IMR-90 (cell line): ENCODE measurements around the gene KDM1A. TPM values are rescaled to one million over a fixed set of nuclear protein-coding genes. Genes with fewer than 3 reads are reported as not detected.

Experiments
- ATAC-seq: fragments of 200-7000 bp; cut with Tn5 transposase; 2 replicates; pipeline ENCODE4 v1.9.1; 2020; ENCODE audit warnings: low read depth, mild to moderate bottlenecking, moderate library complexity
- BruUV-seq: library from RNA; stranded (reverse); fragments of 400-500 nt; replicated peaks from 2 replicates; lab custom pipeline; 2021; lab: Mats Ljungman, UMichigan
- CTCF ChIA-PET: fragments of 300-600 bp; formaldehyde crosslinking; extraction: SDS; loops from one replicate; lab custom pipeline; 2021; ENCODE audit warnings: antibody characterized with exemption; lab: Yijun Ruan, JAX
- POLR2A ChIA-PET: fragments of 300-600 bp; sonication (Branson Sonifier 250); formaldehyde crosslinking; loops from one replicate; lab custom pipeline; 2022; ENCODE audit warnings: antibody characterized with exemption; ENCODE audit not compliant: unreplicated experiment; lab: Charles Lee
- DNase-seq: peaks from one replicate; pipeline ENCODE4 v3.0.0; 2013
- H2AFZ ChIP-seq: replicated peaks from 2 replicates; pipeline ENCODE3; 2013; ENCODE audit warnings: low read length, mild to moderate bottlenecking; ENCODE audit not compliant: poor library complexity
- H2AK5ac ChIP-seq: 2 replicates; pipeline ENCODE4 v1.6.1; 2013; ENCODE audit warnings: low read depth, low read length, inconsistent platforms
- H2AK9ac ChIP-seq: replicated peaks from 2 replicates; pipeline ENCODE3; 2013; ENCODE audit warnings: mild to moderate bottlenecking, low read depth, low read length, moderate library complexity; ENCODE audit not compliant: poor library complexity
- H2BK120ac ChIP-seq: 2 replicates; pipeline ENCODE4 v1.6.1; 2013; ENCODE audit warnings: low read depth, low read length, inconsistent platforms
- H2BK15ac ChIP-seq: 3 replicates; pipeline ENCODE4 v1.6.1; 2013; ENCODE audit warnings: low read depth, low read length, inconsistent platforms
- H2BK20ac ChIP-seq: 2 replicates; pipeline ENCODE4 v1.6.1; 2013; ENCODE audit warnings: low read depth, mild to moderate bottlenecking, inconsistent platforms, low read length, moderate library complexity
- H2BK5ac ChIP-seq: 2 replicates; pipeline ENCODE4 v1.6.1; 2013; ENCODE audit warnings: mild to moderate bottlenecking, low read depth, low read length, inconsistent platforms; ENCODE audit not compliant: poor library complexity, severe bottlenecking
- H3K14ac ChIP-seq: replicated peaks from 2 replicates; pipeline ENCODE4 v1.6.1; 2013; ENCODE audit warnings: low read depth, low read length, inconsistent platforms
- H3K18ac ChIP-seq: 2 replicates; pipeline ENCODE4 v1.6.1; 2013; ENCODE audit warnings: low read depth, low read length, control low read depth
- H3K23ac ChIP-seq: 2 replicates; pipeline ENCODE4 v1.6.1; 2013; ENCODE audit warnings: low read depth, low read length, inconsistent platforms
- H3K27ac ChIP-seq: 2 replicates; pipeline ENCODE4 v1.5.1; 2013; ENCODE audit warnings: mild to moderate bottlenecking, control low read depth, low read length; ENCODE audit not compliant: insufficient read depth
- H3K27me3 ChIP-seq: 2 replicates; pipeline ENCODE4 v1.6.1; 2013; ENCODE audit warnings: low read length; ENCODE audit not compliant: control insufficient read depth, insufficient read depth
- H3K36me3 ChIP-seq: 2 replicates; pipeline ENCODE4 v1.6.1; 2013; ENCODE audit warnings: low read length, mixed read lengths; ENCODE audit not compliant: control insufficient read depth, insufficient read depth
- H3K4ac ChIP-seq: 2 replicates; pipeline ENCODE4 v1.6.1; 2013; ENCODE audit warnings: low read depth, low read length, inconsistent platforms
- H3K4me1 ChIP-seq: 2 replicates; pipeline ENCODE4 v1.6.1; 2013; ENCODE audit warnings: low read length, mixed read lengths; ENCODE audit not compliant: control insufficient read depth, insufficient read depth
- H3K4me2 ChIP-seq: 2 replicates; pipeline ENCODE4 v1.6.1; 2013; ENCODE audit warnings: low read depth, mild to moderate bottlenecking, control low read depth, low read length, moderate library complexity
- H3K4me3 ChIP-seq: 2 replicates; pipeline ENCODE4 v1.5.1; 2013; ENCODE audit warnings: low read depth, mild to moderate bottlenecking, control low read depth, low read length, moderate library complexity; ENCODE audit not compliant: insufficient read depth
- H3K56ac ChIP-seq: 2 replicates; pipeline ENCODE4 v1.6.1; 2013; ENCODE audit warnings: low read length, inconsistent platforms; ENCODE audit not compliant: insufficient read depth; ENCODE audit errors: extremely low read depth
- H3K79me1 ChIP-seq, 2 experiments: 2 replicates each; pipeline ENCODE4 v1.6.1; 2013; ENCODE audit warnings: low read length in 2 of 2, inconsistent platforms in 1 of 2, low read depth in 1 of 2
- H3K9ac ChIP-seq: 2 replicates; pipeline ENCODE4 v1.6.1; 2013; ENCODE audit warnings: low read depth, low read length, control low read depth
- H3K9me1 ChIP-seq: 2 replicates; pipeline ENCODE4 v1.6.1; 2013; ENCODE audit warnings: low read length, inconsistent platforms; ENCODE audit not compliant: insufficient read depth
- H3K9me3 ChIP-seq: 2 replicates; pipeline ENCODE4 v1.6.1; 2013; ENCODE audit warnings: low read length; ENCODE audit not compliant: control insufficient read depth, insufficient read depth
- H4K20me1 ChIP-seq: 2 replicates; pipeline ENCODE4 v1.6.1; 2013; ENCODE audit warnings: low read length, inconsistent platforms; ENCODE audit not compliant: insufficient read depth
- H4K5ac ChIP-seq: 2 replicates; pipeline ENCODE4 v1.6.1; 2013; ENCODE audit warnings: mild to moderate bottlenecking, low read depth, low read length, control low read depth
- H4K8ac ChIP-seq, 2 experiments: 2 replicates each; pipeline ENCODE4 v1.6.1; 2013; ENCODE audit warnings: low read depth in 2 of 2, low read length in 2 of 2, control low read depth in 1 of 2, inconsistent platforms in 1 of 2
- H4K91ac ChIP-seq: 2 replicates; pipeline ENCODE4 v1.6.1; 2013; ENCODE audit warnings: low read depth, low read length, inconsistent platforms; ENCODE audit not compliant: insufficient read depth
- BHLHE40 ChIP-seq: fragments of 150-350 bp; IDR thresholded peaks from 2 replicates; pipeline ENCODE4 v1.6.1; 2016; ENCODE audit warnings: mild to moderate bottlenecking, low read depth, low read length
- CHD1 ChIP-seq: IDR thresholded peaks from 2 replicates; pipeline ENCODE4 v1.6.1; 2012; ENCODE audit warnings: low read depth, low read length, improper control_type of control experiment
- FOS ChIP-seq: fragments of 150-350 bp; IDR thresholded peaks from 2 replicates; pipeline ENCODE4 v1.6.1; 2016; ENCODE audit warnings: low read depth, low read length
- MAFK ChIP-seq: IDR thresholded peaks from 2 replicates; pipeline ENCODE4 v1.6.1; 2012; ENCODE audit warnings: low read depth, low read length, improper control_type of control experiment
- MAZ ChIP-seq: IDR thresholded peaks from 2 replicates; pipeline ENCODE4 v1.6.1; 2012; ENCODE audit warnings: low read depth, mild to moderate bottlenecking, low read length, improper control_type of control experiment, moderate library complexity, borderline replicate concordance
- MXI1 ChIP-seq: IDR thresholded peaks from 2 replicates; pipeline ENCODE4 v1.6.1; 2012; ENCODE audit warnings: low read depth, mild to moderate bottlenecking, low read length, moderate library complexity, borderline replicate concordance
- NFE2L2 ChIP-seq: fragments of 150-350 bp; IDR thresholded peaks from 2 replicates; pipeline ENCODE4 v1.6.1; 2016; ENCODE audit warnings: low read depth, mild to moderate bottlenecking, low read length
- POLR2A ChIP-seq: IDR thresholded peaks from 2 replicates; pipeline ENCODE4 v1.6.1; 2012; ENCODE audit warnings: mild to moderate bottlenecking, low read depth, low read length
- RAD21 ChIP-seq: IDR thresholded peaks from 2 replicates; pipeline ENCODE4 v1.6.1; 2012; ENCODE audit warnings: low read length, improper control_type of control experiment
- RCOR1 ChIP-seq: IDR thresholded peaks from 2 replicates; pipeline ENCODE4 v1.6.1; 2012; ENCODE audit warnings: mild to moderate bottlenecking, low read length, improper control_type of control experiment; ENCODE audit not compliant: insufficient replicate concordance
- RFX5 ChIP-seq: IDR thresholded peaks from 2 replicates; pipeline ENCODE4 v1.8.0; 2012; ENCODE audit warnings: low read depth, mild to moderate bottlenecking, low read length, moderate library complexity
- SMC3 ChIP-seq: fragments of 150-350 bp; IDR thresholded peaks from 2 replicates; pipeline ENCODE4 v1.6.1; 2016; ENCODE audit warnings: low read depth, mild to moderate bottlenecking, antibody characterized with exemption, low read length, moderate library complexity
- WGBS, 2 experiments: methylation state at CpG; one replicate each; pipeline versions ENCODE4 v1.1.5 to v1.1.7; 2013; ENCODE audit warnings: missing lambda C conversion rate in 2 of 2; ENCODE audit not compliant: insufficient read length in 1 of 2; ENCODE audit errors: extremely low coverage in 2 of 2; 5-methylcytosine and 5-hydroxymethylcytosine counted together
- dilution Hi-C: fragments of 300-500 bp; cut with HindIII; formaldehyde crosslinking; loops from one replicate; pipeline ENCODE4 v1.14.3; 2018; ENCODE audit warnings: low sequenced_read_pairs; ENCODE audit not compliant: unreplicated experiment
- in situ Hi-C: fragments of 300-500 bp; cut with MboI; formaldehyde crosslinking; loops from 3 replicates; pipeline ENCODE4 v1.14.3; 2019; ENCODE audit warnings: low sequenced_read_pairs, inconsistent platforms, mixed read lengths
- intact Hi-C: fragments of 100-400 bp; cut with micrococcal nuclease; formaldehyde crosslinking; loops from 2 replicates; pipeline ENCODE4 v1.10.0; 2022
- polyA plus RNA-seq, 3 experiments: library from polyadenylated mRNA; depleted of rRNA; stranded (reverse); fragments of >200 nt; gene quantifications; 2 replicates each; pipeline ENCODE4 v1.2.3, GENCODE V29; 2012; ENCODE audit warnings: low replicate concordance in 1 of 3
- total RNA-seq: library from RNA; depleted of rRNA; stranded (reverse); fragments of >200 nt; gene quantifications from 2 replicates; pipeline ENCODE4 v1.2.3, GENCODE V29; 2012
- TF ChIP-seq, protein P1 (sequence below): fragments of 150-350 bp; IDR thresholded peaks from 2 replicates; pipeline ENCODE4 v1.6.1; 2016; ENCODE audit warnings: low read depth, mild to moderate bottlenecking, low read length, moderate library complexity, borderline replicate concordance
- TF ChIP-seq, protein P2 (sequence below): conservative IDR thresholded peaks from 2 replicates; pipeline ENCODE4 v1.5.1; 2012; ENCODE audit warnings: mild to moderate bottlenecking, low read depth, low read length, improper control_type of control experiment
- TF ChIP-seq, protein P3 (sequence below): fragments of 150-350 bp; IDR thresholded peaks from 2 replicates; pipeline ENCODE4 v1.6.1; 2017; ENCODE audit warnings: mild to moderate bottlenecking, antibody characterized with exemption, low read length, low read depth

KDM1A gene
- total and polyA plus RNA-seq, 2 of the 4 experiments (the other 2 are of a cell fraction): 58.7 to 104 TPM

DNA sequence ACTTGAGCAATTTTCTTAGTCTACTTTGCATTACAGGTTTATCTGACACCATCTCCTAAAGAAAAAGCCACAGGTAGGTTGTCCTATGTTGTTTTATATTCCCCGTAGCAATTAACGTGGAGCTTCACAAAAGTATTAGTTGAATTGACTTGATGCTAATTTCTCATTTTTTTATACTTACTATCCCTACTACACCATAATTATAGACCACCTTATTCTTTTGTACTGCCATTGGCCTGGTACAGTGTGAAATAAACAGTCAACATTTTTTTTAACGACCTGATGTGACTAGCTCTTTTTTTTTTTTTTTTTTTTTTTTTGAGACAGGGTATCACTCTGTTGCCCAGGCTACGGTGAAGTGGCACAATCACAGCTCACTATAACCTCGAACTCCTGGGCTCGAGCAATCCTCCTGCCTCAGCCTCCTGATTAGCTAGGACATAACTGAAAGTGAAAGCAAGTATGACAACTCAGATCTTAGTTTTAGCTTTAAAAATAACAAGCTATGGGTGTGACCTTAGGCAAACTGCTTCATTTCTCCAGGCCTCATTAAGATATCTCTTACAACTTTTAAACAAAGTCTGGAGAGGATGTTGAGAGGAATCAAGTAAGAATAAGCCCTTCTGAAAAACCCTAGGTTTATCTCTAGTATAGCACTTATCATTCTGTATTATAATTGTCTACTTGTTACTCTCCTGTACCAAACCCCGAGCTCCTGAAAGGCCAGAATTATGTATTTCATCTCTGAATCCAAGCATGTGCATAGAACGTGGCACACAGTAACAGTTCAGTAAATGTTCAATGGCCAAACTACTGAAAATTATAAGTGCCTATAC lies 99.9 kb downstream of the KDM1A start:
- in situ Hi-C loops: no loop called here
- H4K5ac ChIP-seq: no peak overlapping the region
- H3K79me1 ChIP-seq: peaks cover 7 to 86% of the 10 kb centered on the region in 2 experiments; a peak in 3 of 4 replicates
- peak; percentile 37 for DNase-seq
- H3K27me3 ChIP-seq: no peaks in the 10 kb centered on the region
- no peak overlapping the region for H3K23ac ChIP-seq
- dilution Hi-C loops: no loop called here
- POLR2A ChIA-PET: interaction anchor here (0.6 kb wide), 1 partner anchor 16 kb away, joined by 3 read pairs; no protein-coding TSS in a partner anchor
- no peaks in the 10 kb centered on the region for H3K36me3 ChIP-seq
- H2BK120ac ChIP-seq: no peak overlapping the region
- no peak overlapping the region for H3K18ac ChIP-seq
- H3K14ac ChIP-seq: no peak overlapping the region
- peak overlapping the region; percentile 45 for H2BK5ac ChIP-seq
- peaks cover 20% of the 10 kb centered on the region for H3K4me1 ChIP-seq
- WGBS, 2 experiments: no CpG with 5 or more reads among the region's 8 CpGs
- CTCF ChIA-PET: no interaction called here
- no peak overlapping the region for H3K56ac ChIP-seq
- no peak overlapping the region; the same call in 1 of the 2 replicates for H3K27ac ChIP-seq
- BruUV-seq: no TSS peak
- no peak overlapping the region for H3K4me3 ChIP-seq
- H2AK5ac ChIP-seq: no peak overlapping the region
- H3K4ac ChIP-seq: no peak overlapping the region
- no peak overlapping the region for H2BK20ac ChIP-seq
- H2AK9ac ChIP-seq: no peak overlapping the region
- intact Hi-C loops: no loop called here
- peaks cover 23% of the 10 kb centered on the region for H3K9me1 ChIP-seq
- H4K20me1 ChIP-seq: peaks cover 71% of the 10 kb centered on the region
- H2AFZ ChIP-seq: no peak overlapping the region
- H3K4me2 ChIP-seq: peak overlapping the region; percentile 71
- no peak overlapping the region for H4K91ac ChIP-seq
- H4K8ac ChIP-seq: no peak overlapping the region; a peak in 1 of 4 replicates
- ATAC-seq: peak; percentile 28; the same call in 1 of the 2 replicates
- H3K9me3 ChIP-seq: no peaks in the 10 kb centered on the region
- H2BK15ac ChIP-seq: no peak overlapping the region
- H3K9ac ChIP-seq: no peak overlapping the region
- TF ChIP-seq NFE2L2: no peak
- TF ChIP-seq RAD21: no peak
- no peak for TF ChIP-seq MAZ
- no peak for TF ChIP-seq BHLHE40
- no peak for TF ChIP-seq SMC3
- TF ChIP-seq, protein P1, sequence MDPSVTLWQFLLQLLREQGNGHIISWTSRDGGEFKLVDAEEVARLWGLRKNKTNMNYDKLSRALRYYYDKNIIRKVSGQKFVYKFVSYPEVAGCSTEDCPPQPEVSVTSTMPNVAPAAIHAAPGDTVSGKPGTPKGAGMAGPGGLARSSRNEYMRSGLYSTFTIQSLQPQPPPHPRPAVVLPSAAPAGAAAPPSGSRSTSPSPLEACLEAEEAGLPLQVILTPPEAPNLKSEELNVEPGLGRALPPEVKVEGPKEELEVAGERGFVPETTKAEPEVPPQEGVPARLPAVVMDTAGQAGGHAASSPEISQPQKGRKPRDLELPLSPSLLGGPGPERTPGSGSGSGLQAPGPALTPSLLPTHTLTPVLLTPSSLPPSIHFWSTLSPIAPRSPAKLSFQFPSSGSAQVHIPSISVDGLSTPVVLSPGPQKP: no peak
- TF ChIP-seq RCOR1: no peak
- TF ChIP-seq MAFK: no peak
- TF ChIP-seq FOS: no peak
- TF ChIP-seq, protein P2, sequence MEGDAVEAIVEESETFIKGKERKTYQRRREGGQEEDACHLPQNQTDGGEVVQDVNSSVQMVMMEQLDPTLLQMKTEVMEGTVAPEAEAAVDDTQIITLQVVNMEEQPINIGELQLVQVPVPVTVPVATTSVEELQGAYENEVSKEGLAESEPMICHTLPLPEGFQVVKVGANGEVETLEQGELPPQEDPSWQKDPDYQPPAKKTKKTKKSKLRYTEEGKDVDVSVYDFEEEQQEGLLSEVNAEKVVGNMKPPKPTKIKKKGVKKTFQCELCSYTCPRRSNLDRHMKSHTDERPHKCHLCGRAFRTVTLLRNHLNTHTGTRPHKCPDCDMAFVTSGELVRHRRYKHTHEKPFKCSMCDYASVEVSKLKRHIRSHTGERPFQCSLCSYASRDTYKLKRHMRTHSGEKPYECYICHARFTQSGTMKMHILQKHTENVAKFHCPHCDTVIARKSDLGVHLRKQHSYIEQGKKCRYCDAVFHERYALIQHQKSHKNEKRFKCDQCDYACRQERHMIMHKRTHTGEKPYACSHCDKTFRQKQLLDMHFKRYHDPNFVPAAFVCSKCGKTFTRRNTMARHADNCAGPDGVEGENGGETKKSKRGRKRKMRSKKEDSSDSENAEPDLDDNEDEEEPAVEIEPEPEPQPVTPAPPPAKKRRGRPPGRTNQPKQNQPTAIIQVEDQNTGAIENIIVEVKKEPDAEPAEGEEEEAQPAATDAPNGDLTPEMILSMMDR: no peak
- TF ChIP-seq CHD1: no peak
- no peak for TF ChIP-seq MXI1
- TF ChIP-seq RFX5: no peak
- TF ChIP-seq, protein P3, sequence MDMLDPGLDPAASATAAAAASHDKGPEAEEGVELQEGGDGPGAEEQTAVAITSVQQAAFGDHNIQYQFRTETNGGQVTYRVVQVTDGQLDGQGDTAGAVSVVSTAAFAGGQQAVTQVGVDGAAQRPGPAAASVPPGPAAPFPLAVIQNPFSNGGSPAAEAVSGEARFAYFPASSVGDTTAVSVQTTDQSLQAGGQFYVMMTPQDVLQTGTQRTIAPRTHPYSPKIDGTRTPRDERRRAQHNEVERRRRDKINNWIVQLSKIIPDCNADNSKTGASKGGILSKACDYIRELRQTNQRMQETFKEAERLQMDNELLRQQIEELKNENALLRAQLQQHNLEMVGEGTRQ: no peak
- TF ChIP-seq POLR2A: no peak
